Measurements from ENCODE around the gene RASGEF1C.

RASGEF1C gene

GRCh38 chr5:180067986-180068385 lies 141.0 kb downstream of the RASGEF1C start:
- H3K4me3 ChIP-seq (replicated peaks in 1 of 2; ENCODE audit: low read depth in 2 of 2, low read length in 2 of 2) = no peak overlapping the region
- no peak for DNase-seq (ENCODE audit: low read depth in 2 of 2)
- TF ChIP-seq CTCF (IDR thresholded peaks at IDR 0.05; ENCODE audit: low read depth, low read length) = no peak

GRCh38 chr5:180060192-180060591 lies 148.8 kb downstream of the RASGEF1C start:
- no peak for DNase-seq (ENCODE audit: low read depth in 2 of 2)
- TF ChIP-seq CTCF (IDR thresholded peaks at IDR 0.05; ENCODE audit: low read depth, low read length) = no peak

GRCh38 chr5:180059326-180059725 lies 149.7 kb downstream of the RASGEF1C start:
- no peak for TF ChIP-seq CTCF (IDR thresholded peaks at IDR 0.05; ENCODE audit: low read depth, low read length)
- DNase-seq (ENCODE audit: low read depth in 2 of 2) = no peak
- H3K4me3 ChIP-seq (replicated peaks in 1 of 2; ENCODE audit: low read depth in 2 of 2, low read length in 2 of 2) = no peak overlapping the region

More at GRCh38 chr5:180060192-180060591, 148.8 kb downstream of the RASGEF1C start:
- H3K4me3 ChIP-seq (replicated peaks in 1 of 2; ENCODE audit: low read depth in 2 of 2, low read length in 2 of 2) = no peak overlapping the region

GRCh38 chr5:180056153-180056552 lies 152.9 kb downstream of the RASGEF1C start:
- no peak overlapping the region for H3K4me3 ChIP-seq (replicated peaks in 1 of 2; ENCODE audit: low read depth in 2 of 2, low read length in 2 of 2)
- TF ChIP-seq CTCF (IDR thresholded peaks at IDR 0.05; ENCODE audit: low read depth, low read length) = no peak
- no peak for DNase-seq (ENCODE audit: low read depth in 2 of 2)

- no peak for DNase-seq (ENCODE audit: low read depth in 2 of 2)
- TF ChIP-seq CTCF (IDR thresholded peaks at IDR 0.05; ENCODE audit: low read depth, low read length) = no peak
Observed at GRCh38 chr5:180054226-180054625, 154.8 kb downstream of the RASGEF1C start.

GRCh38 chr5:180053061-180053602 lies 155.9 kb downstream of the RASGEF1C start:
- DNase-seq (ENCODE audit: low read depth in 2 of 2) = no peak
- no peak overlapping the region for H3K4me3 ChIP-seq (replicated peaks in 1 of 2; ENCODE audit: low read depth in 2 of 2, low read length in 2 of 2)
- TF ChIP-seq CTCF (IDR thresholded peaks at IDR 0.05; ENCODE audit: low read depth, low read length) = no peak

More at GRCh38 chr5:180054226-180054625, 154.8 kb downstream of the RASGEF1C start:
- no peak overlapping the region for H3K4me3 ChIP-seq (replicated peaks in 1 of 2; ENCODE audit: low read depth in 2 of 2, low read length in 2 of 2)

Measured in cardiac fibroblast (primary cell).